Ishikawa (cell line): Measurements from ENCODE around the gene SMKR1.

Experiments
- CEBPB ChIP-seq: IDR thresholded peaks from 2 replicates; pipeline ENCODE4 v1.6.1; 2012
- CREB1 ChIP-seq: IDR thresholded peaks from 2 replicates; pipeline ENCODE4 v1.6.1; 2012; ENCODE audit warnings: low read depth
- EGR1 ChIP-seq: IDR thresholded peaks from 2 replicates; pipeline ENCODE4 v1.6.1; 2012
- EP300 ChIP-seq: IDR thresholded peaks from 2 replicates; pipeline ENCODE4 v1.6.1; 2012; ENCODE audit warnings: borderline replicate concordance
- FOXM1 ChIP-seq: IDR thresholded peaks from 2 replicates; pipeline ENCODE4 v1.6.1; 2012; ENCODE audit warnings: low read depth, borderline replicate concordance
- MAX ChIP-seq: IDR thresholded peaks from 2 replicates; pipeline ENCODE4 v1.6.1; 2012
- NFIC ChIP-seq: IDR thresholded peaks from 2 replicates; pipeline ENCODE4 v1.6.1; 2012
- RAD21 ChIP-seq: IDR thresholded peaks from 2 replicates; pipeline ENCODE4 v1.6.1; 2012; ENCODE audit warnings: low read depth
- TAF1 ChIP-seq: IDR thresholded peaks from 2 replicates; pipeline ENCODE4 v1.6.1; 2012; ENCODE audit warnings: low read depth, mild to moderate bottlenecking
- TCF12 ChIP-seq: IDR thresholded peaks from 2 replicates; pipeline ENCODE4 v1.6.1; 2012; ENCODE audit warnings: low read depth
- TEAD4 ChIP-seq: IDR thresholded peaks from 2 replicates; pipeline ENCODE4 v1.6.1; 2012
- USF1 ChIP-seq: IDR thresholded peaks from 2 replicates; pipeline ENCODE4 v1.6.1; 2012
- YY1 ChIP-seq: IDR thresholded peaks from 2 replicates; pipeline ENCODE4 v1.6.1; 2012; ENCODE audit warnings: low read depth
- ZBTB7A ChIP-seq: IDR thresholded peaks from 2 replicates; pipeline ENCODE4 v1.6.1; 2012; ENCODE audit warnings: low read depth
- TF ChIP-seq, protein P1 (sequence below): IDR thresholded peaks from 2 replicates; pipeline ENCODE4 v1.6.1; 2012; ENCODE audit warnings: low read depth, mild to moderate bottlenecking

SMKR1 gene

GRCh38 chr7:129531721-129532120 lies 29.4 kb downstream of the SMKR1 start:
- TF ChIP-seq, protein P1, sequence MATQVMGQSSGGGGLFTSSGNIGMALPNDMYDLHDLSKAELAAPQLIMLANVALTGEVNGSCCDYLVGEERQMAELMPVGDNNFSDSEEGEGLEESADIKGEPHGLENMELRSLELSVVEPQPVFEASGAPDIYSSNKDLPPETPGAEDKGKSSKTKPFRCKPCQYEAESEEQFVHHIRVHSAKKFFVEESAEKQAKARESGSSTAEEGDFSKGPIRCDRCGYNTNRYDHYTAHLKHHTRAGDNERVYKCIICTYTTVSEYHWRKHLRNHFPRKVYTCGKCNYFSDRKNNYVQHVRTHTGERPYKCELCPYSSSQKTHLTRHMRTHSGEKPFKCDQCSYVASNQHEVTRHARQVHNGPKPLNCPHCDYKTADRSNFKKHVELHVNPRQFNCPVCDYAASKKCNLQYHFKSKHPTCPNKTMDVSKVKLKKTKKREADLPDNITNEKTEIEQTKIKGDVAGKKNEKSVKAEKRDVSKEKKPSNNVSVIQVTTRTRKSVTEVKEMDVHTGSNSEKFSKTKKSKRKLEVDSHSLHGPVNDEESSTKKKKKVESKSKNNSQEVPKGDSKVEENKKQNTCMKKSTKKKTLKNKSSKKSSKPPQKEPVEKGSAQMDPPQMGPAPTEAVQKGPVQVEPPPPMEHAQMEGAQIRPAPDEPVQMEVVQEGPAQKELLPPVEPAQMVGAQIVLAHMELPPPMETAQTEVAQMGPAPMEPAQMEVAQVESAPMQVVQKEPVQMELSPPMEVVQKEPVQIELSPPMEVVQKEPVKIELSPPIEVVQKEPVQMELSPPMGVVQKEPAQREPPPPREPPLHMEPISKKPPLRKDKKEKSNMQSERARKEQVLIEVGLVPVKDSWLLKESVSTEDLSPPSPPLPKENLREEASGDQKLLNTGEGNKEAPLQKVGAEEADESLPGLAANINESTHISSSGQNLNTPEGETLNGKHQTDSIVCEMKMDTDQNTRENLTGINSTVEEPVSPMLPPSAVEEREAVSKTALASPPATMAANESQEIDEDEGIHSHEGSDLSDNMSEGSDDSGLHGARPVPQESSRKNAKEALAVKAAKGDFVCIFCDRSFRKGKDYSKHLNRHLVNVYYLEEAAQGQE, result no peak
- no peak for TF ChIP-seq EGR1
- no peak for TF ChIP-seq EP300
- no peak for TF ChIP-seq TEAD4
- no peak for TF ChIP-seq CEBPB
- no peak for TF ChIP-seq MAX
- TF ChIP-seq RAD21, result no peak
- no peak for TF ChIP-seq YY1
- no peak for TF ChIP-seq NFIC
- no peak for TF ChIP-seq TCF12
- no peak for TF ChIP-seq USF1
- TF ChIP-seq FOXM1, result no peak
- TF ChIP-seq TAF1, result no peak
- TF ChIP-seq ZBTB7A, result no peak
- TF ChIP-seq CREB1, result no peak

- TF ChIP-seq MAX (no peak), YY1 (no peak), CREB1 (no peak), EP300 (no peak), ZBTB7A (no peak), RAD21 (no peak)
- TF ChIP-seq, protein P1, result no peak
These were observed 30.0 kb downstream of the SMKR1 start for GRCh38 chr7:129532375-129532774.

DNA sequence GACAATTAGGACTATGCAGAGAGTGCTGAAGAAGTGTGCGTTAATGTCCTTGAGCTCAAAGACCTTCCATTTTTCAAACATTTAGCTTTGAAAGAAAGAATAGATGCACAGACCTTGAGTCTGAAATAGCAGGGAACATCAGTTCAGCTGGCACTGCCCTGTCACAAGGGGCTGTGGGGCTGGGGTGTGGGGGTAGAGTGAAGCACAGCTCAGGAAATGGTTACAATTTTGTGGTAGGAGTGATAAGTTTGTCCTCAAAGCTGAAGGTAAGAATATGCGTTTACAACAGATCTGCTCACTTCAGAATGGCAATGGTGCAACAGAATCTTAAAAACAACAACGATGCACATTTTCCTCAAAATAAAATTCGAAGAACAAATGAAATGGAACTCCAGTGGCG lies 33.6 kb downstream of the SMKR1 start:
- TF ChIP-seq YY1, result no peak
- no peak for TF ChIP-seq USF1
- TF ChIP-seq TEAD4, result no peak
- TF ChIP-seq ZBTB7A, result no peak
- TF ChIP-seq RAD21, result no peak
- no peak for TF ChIP-seq FOXM1
- TF ChIP-seq MAX, result no peak
- no peak for TF ChIP-seq CREB1
- TF ChIP-seq, protein P1, result no peak
- no peak for TF ChIP-seq TAF1

DNA sequence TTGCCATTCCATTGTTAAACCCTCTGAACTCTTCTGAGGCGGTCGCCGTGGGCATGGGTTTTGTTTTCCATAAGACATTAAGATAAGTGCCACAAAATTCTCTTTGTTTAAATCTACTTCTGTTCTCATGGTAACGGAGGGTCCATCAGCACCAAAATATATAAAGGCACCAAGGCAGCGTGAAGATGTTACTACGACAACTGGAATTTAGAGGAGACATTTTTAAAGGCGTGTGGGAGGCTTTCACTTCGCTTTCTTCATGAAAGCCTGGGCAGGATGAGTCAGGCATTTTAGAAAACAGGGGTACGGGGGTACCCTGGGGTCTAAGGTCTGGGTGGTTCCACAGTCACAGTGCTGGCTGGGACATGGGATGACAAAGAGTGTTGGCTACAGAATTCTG lies 34.0 kb downstream of the SMKR1 start:
- TF ChIP-seq MAX (no peak), TEAD4 (no peak), CEBPB (no peak), CREB1 (no peak), YY1 (no peak), RAD21 (no peak), ZBTB7A (no peak), TCF12 (no peak), TAF1 (no peak), EP300 (no peak), USF1 (no peak), NFIC (no peak), EGR1 (no peak), FOXM1 (no peak)
- TF ChIP-seq, protein P1, result no peak
